G401 (cell line): ENCODE measurements around the gene LARP6. TPM values are rescaled to one million over a fixed set of nuclear protein-coding genes. Genes with fewer than 3 reads are reported as not detected.
A peak's percentile ranks its signal among the peaks of the same experiment; 100 is the strongest.

ENCODE experiments used
- DNase-seq: peaks from one replicate; pipeline ENCODE4 v3.0.0-alpha.2; 2015; ENCODE audit warnings: low spot score
- in situ Hi-C: cut with HindIII; loops from 2 replicates; pipeline ENCODE4 v1.10.0; 2016; ENCODE audit warnings: low sequenced_read_pairs, mixed read lengths
- total RNA-seq: library from RNA; depleted of rRNA; stranded (reverse); fragments of >200 nt; shearing (Covaris generic); gene quantifications from 2 replicates; pipeline ENCODE4 v1.2.3, GENCODE V29; 2014

The LARP6 gene
- total RNA-seq, 1 experiment from 2014 or later: 84.9 TPM

DNA sequence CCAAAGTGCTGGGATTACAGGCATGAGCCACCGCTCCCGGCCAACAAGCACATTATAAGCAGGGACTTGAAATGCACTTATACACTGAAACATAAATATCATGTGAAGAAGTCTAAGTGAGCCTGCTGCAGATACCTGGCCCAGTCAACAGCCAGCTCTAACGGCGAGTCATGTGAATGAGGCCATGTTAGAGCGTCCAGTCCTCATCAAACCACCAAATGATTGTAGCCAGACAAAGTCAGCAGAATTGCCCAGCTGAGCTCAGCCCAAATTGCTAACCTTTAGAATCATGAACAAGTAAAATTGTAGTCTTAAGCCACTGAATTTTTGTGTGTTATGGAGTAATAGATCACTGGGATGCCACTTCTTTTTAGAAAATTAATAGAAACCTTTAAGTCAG is 52.8 kb downstream of the LARP6 start:
- DNase-seq: no peak
- in situ Hi-C loops: no loop called here

DNA sequence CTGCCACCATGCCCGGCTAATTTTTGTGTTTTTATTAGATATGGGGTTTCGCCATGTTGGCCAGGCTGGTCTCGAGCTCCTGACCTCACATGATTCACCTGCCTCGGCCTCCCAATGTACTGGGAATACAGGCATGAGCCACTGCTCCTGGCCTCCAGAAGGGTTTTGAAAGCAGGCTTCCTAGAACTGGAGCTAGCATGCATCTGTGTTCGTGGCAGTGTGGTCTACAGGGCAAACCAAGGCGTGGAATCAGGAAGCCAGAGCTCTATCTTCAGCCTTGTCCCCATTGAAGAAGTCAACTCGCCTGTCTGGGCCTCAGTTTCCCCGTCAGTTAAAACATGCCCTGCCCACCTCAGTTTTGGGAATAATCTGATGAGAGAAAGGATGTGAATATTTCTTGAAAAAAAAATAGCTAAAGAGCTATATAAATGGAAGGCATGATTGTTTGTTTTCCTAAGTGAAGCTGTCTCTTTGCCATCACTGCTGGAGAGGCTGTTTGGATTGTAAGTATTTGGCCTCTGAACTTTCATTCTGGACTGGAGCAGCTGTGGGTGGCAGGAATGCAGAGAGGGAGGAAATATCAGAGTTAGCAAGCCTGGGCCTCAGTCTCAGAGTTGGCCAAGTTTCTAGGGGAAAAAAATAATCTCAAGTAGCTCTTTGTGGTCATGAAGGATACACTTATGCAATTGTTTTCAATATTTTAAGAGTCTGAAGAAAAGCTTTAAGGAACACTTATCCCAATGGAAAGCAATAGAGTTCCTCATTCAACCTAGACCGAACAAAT is 54.1 kb downstream of the LARP6 start:
- in situ Hi-C loops: no loop called here
- no peak for DNase-seq

DNA sequence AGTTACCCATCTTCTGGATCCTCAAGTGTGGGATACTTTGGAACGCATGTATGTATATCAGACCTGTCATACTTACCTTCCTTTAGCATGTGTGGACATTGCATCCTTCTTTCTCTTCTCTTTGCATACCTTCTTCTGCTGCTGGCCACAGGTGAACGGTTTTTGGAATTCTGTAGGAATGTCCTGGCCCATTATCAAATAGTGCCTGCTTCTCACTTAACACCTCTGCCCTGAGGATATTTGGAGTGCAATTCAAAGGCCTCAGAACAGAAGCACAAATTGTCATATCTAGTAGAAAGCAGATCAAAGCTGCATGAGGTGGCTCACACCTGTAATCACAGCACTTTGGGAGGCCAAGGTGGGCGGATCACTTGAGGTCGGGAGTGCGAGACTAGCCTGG is 56.5 kb downstream of the LARP6 start:
- in situ Hi-C loops: no loop called here
- DNase-seq: no peak

DNA sequence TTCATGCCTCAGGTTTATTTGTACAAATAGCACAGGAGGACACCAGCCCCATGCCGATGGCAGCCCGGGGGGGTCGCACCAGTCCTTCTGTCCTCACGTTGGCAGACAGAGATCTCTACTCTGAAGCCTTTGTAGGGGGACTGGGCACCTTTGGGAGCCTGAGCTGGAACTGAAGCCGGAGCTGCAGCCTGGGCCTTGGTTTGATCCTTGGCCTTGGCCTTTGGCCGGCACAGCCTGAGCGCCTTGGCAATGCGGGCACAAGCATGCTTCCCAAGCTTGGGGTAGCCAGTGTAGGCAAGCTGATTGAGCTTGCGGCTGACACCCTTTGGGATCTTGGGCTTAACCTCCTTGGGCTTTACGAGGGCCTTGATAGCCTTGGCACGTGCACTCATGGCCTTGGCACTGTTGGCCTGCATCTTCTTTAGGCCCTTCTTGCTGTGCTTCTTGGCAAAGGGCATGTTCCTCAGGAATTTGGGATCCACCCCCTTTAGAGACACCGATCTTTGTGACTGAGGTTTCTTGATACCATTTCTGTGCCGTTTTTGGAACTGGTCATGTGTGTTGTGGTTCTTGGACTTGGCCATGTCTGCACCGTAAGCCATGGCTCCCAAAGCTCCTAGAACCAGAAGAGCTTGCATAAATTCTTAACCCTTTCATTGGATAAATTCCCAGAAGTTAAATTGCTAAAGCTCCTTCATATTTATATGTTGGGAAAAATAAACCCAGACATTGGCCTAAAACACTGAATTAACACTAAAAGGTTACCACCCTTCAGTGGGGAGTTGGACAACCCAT is 57.2 kb downstream of the LARP6 start:
- DNase-seq: no peak
- in situ Hi-C loops: no loop called here

DNA sequence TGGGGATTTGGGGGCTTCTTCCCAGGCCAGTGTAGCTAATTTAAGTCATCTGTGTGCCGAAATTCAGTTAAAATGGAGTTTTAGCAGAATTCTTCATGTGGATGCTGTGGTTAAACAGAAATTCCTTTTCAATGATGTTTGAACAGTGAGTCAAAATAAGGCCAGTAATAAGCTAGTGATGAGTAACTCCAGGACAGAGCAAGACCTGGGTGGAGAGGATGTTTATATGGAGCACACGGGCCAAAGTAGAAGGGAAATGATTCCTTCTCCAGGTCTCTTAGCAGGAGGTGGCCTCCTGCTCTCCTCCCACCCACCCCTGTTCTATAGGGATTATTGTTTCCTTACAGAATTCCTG is 58.7 kb downstream of the LARP6 start:
- no peak for DNase-seq
- in situ Hi-C loops: no loop called here

DNA sequence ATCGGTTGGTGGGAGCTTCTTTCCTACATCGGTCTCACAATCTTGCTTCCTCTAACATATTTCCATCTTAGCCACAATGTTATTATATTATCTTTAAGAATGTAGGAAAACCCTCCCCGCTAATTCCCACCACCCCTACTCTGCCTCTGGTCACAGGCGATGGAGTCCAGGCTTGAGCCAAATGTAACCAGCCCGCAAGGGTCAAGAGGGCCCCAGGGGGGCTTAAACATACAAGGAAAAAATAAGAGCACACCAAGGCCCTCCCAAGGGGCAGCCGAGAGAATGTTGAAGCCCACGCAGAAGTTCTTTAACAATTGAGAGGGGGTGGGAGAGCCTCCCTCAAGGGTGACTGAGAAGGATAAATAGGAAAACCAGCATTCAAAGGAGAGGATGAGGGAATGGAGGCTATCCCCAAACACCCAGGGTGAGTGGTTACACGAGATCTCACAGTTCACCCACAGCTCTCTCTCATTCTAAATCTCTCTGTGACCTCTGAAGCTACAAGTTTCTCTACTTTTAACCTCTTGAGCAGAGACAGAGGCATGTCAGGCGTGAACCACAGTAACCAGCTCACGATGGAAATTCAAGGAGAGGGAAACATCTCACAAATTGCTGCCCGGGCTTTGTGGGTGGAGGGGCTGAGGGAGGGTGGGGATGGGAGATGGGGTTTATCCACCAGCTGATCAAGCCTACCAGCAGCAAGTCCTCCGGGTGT is 59.2 kb downstream of the LARP6 start:
- in situ Hi-C loops: no loop called here
- DNase-seq: no peak

DNA sequence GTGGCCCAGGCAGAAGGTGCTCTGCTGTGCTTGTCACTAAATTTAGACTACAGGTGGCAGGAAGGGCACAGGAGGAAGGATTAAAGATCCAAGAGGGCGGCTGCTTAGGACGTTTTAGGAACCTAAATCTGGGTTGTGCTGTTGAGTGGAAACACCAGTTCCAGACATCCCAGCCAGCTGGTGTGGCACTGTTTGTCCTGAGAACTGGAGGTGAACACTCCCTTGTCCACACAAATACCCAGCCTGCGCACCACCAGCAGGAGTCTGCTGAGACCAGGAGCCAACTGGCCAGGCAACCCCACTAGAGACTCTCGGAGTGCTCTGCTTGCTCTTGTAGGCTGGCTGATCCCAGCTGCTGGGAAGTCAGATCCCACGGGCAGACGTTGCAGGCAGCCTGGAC is 60.3 kb downstream of the LARP6 start:
- in situ Hi-C loops: no loop called here
- DNase-seq: peak; percentile 12

DNA sequence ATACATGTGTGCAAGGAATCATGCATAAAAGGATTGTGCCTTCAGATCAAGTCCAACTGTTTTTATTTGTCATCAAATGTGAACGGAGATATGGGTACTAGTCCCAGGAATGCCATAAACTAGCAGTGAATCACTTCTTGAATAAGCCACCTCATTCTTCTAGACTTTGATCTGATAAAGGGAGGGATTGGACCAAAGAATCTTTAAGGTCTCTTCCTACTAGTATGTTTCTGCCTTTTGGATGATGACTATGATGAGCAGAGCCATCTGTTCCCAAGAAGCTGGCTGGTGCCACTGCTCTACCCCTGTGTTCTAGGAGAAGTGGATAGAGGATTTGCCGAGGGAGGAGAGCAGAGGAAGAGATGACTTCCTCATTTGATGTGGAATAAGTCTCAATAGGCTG is 61.8 kb downstream of the LARP6 start:
- in situ Hi-C loops: no loop called here
- DNase-seq: no peak

DNA sequence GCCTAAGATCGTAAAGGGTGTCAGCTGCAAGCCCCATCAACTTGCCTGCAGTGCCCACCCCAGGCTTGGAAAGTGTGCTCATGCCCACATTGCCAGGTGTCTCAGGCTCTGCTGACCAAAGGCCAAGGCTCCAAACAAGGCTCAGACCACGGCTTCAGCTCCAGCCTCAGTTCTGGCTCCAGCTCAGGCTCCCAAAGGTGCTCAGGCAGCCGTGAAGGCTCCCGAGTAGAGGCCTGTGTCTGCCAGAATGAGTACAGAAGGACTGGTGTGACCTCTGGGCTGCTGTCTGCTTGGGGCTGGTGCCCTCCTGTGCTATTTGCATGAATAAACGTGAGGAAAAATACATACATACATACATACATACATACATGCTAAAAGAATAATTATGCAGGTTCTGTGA is 62.7 kb downstream of the LARP6 start:
- no peak for DNase-seq
- in situ Hi-C loops: no loop called here

DNA sequence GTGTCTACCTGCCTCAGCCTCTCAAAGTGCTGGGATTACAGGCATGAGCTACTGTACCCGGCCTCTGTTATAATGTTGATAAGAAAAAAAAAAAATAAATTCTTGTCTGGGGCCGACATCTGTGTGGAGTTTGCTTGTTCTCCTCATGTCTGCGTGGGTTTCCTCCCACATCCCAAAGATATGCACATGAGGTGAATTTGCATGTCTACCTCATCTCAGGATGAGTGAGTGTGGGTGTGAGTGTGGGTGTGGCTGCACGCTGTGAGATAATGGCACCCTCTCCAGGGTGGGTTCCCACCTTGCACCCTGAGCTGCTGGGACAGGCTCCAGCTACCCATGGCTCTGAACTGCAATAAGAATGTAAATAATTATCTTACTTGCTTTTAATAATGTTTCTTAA is 64.7 kb downstream of the LARP6 start:
- DNase-seq: no peak
- in situ Hi-C loops: no loop called here

DNA sequence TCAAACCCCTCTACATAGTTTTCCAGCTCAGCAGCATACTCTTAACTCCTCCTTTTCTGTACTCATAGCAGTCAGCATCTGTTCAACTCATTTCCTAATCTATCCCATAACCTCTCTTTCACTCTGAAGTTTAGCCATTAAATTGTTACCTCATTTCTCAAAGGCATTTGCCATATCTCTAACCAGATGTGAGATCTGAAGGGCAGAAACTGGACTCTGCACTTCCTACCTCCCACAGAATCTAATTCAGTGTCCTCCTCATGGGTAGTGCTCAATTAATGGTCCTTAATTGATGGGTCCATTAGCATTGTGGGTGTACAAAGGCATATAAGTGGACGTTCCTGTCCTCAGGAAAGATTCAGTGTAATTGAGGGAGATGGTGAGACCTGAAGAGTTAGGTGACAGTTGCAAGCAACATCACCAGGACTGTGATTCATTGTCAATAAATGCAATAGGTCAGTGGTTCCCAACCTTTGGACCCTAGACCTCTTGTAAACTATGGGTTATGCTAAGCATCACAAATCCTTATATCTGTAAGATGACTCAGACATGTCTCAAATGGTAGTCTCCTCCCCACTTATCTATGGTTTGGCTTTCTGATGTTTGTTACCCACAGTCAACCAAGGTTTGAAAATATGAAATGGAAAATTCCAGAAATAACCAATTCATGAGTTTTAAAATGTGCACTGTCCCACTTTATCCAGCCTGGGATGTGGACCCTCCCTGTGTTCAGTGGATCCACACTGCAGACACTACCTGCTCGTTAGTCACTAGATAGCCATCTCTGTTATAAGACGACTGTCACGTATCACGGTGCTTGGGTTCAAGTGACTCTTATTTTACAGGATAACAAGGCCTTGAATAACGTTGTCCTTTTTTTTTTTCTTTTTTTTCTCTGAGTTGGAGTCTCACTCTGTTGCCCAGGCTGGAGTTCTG is 65.6 kb downstream of the LARP6 start:
- no peak for DNase-seq
- in situ Hi-C loops: no loop called here

DNA sequence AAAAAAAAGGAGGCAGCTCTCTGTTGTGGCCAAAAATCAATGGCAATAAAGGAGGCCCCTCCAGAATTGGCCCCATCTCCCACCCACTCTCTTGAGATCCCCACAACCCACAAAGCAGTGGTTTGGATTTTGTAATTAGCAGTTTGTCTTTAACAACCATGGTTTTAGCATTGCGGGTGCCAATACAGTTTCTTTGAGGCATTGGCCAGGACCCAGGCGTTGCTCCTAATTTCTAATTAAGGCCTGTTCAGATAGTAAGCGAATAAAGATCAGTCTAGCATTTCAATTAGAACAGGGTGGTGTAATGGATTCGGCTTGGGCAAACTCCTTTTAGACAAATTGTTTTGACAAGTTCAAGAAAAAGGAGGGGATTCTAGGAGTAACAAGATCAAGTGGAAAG is 67.0 kb downstream of the LARP6 start:
- DNase-seq: no peak
- in situ Hi-C loops: no loop called here

DNA sequence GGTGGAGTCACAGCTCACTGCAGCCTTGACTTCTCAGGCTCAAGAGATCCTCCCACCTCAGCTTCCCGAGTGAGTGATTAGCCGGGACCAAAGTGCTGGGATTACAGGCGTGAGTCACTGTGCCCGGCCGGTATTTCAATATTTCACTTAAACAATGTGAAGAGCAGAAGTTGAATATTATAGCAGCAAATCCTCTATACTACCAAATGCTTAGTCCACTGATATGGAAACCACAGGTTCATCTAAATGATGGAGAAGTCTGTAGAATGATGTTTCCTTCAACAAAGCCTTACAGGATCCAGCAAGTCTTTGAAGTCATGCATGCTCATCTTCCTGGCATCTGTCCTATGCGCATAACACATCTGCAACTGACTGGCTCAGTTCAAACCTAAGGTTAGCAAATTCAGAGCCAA is 70.3 kb downstream of the LARP6 start:
- in situ Hi-C loops: no loop called here
- DNase-seq: no peak

DNA sequence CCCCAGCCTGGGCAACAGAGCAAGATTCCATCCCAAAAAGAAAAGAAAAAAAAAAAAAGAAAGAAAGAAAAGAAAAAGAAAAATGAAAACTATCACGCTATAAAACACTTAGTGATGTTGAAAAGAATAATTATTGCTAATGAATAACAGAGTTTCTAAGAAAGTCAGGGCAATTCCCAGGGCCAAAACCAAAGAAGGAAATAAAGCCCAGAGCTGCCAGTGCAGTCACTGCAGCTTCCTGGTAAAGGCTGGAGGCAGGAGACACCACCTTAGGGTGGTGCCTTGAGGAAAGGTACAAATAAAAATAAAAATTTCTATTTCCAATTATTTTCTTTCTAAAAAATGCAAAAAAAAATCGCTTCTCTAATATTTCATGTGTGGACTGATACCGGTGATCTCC is 70.9 kb downstream of the LARP6 start:
- in situ Hi-C loops: no loop called here
- no peak for DNase-seq

DNA sequence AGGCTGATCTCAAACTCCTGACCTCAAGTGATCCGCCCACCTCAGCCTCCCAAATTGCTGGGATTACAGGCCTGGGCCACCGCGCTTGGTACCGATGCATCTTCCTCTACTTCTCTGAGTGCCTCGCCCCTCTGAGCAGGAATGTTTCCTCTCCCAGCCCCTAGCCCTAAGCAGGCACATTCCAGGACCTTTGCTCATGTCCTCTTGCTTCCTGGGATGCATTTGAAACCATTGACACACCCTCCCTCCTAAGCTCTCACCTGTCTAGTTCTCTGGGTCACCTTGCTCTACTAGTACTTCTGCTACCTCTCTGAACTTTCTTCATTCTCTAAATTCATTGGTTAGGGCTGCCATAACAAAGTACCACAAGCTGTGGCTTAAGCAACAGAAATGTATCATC is 72.7 kb downstream of the LARP6 start:
- in situ Hi-C loops: no loop called here
- no peak for DNase-seq
